Measurements from ENCODE around the gene NDUFA7.

- TF ChIP-seq CTCF (IDR thresholded peaks at IDR 0.05) (no peak), POLR2A (IDR thresholded peaks at IDR 0.05) (no peak)
Measured at GRCh38 chr19:8324186-8325050, 3.2 kb upstream of the NDUFA7 start.

Measured in esophagus squamous epithelium (tissue), 4 donors.